K562 (cell line): Measurements from ENCODE around the gene TRMT10B. TPM values are rescaled to one million over a fixed set of nuclear protein-coding genes. Genes with fewer than 3 reads are reported as not detected.

ENCODE experiments used
- CXXC5 ChIP-seq: fragments of 250-450 bp; sonication (Bioruptor Pico); IDR thresholded peaks from 2 replicates; pipeline ENCODE4 v1.8.0; 2022; ENCODE audit warnings: inconsistent platforms, mild to moderate bottlenecking, moderate library complexity
- HOXB6 ChIP-seq: fragments of 250-450 bp; sonication (Bioruptor Pico); IDR thresholded peaks from 2 replicates; pipeline ENCODE4 v1.5.1; 2022; ENCODE audit warnings: mild to moderate bottlenecking, borderline replicate concordance
- PHF8 ChIP-seq: fragments of 200-600 bp; sonication (generic); IDR thresholded peaks from 2 replicates; pipeline ENCODE4 v1.6.1; 2012; ENCODE audit warnings: mixed run types, mild to moderate bottlenecking, inconsistent platforms, low read length, moderate library complexity, borderline replicate concordance
- RBBP5 ChIP-seq: fragments of 200-600 bp; sonication (generic); IDR thresholded peaks from 2 replicates; pipeline ENCODE4 v1.6.1; 2012; ENCODE audit warnings: borderline replicate concordance, mild to moderate bottlenecking, low read length, control low read depth, inconsistent platforms; ENCODE audit not compliant: insufficient read depth, poor library complexity, severe bottlenecking
- SRSF3 ChIP-seq: fragments of 200-400 bp; formaldehyde crosslinking; IDR thresholded peaks from 2 replicates; pipeline ENCODE4 v1.6.1; 2016; ENCODE audit warnings: mild to moderate bottlenecking, low read length, moderate library complexity; ENCODE audit not compliant: insufficient read depth
- TRIM24 ChIP-seq, 2 experiments: fragments of 450-650 bp; IDR thresholded peaks; 2 replicates each; pipeline ENCODE4 v1.6.1; 2016
- polyA plus RNA-seq, 8 experiments: library from polyadenylated mRNA; depleted of rRNA in 4 of 8; stranded (reverse) in 5 of 8; unstranded in 3 of 8; fragments of >200 nt; fragmentation: Nextera tagmentation in 2 of 8; fragmentation: Illumina TruSeq in 1 of 8; extraction: Ambion mirVana in 2 of 8; extraction: Trizol in 1 of 8; gene quantifications; 2 replicates each; pipeline versions ENCODE4 v1.2.1 to v1.2.3, GENCODE V29; 2011 to 2014; ENCODE audit warnings: inconsistent platforms in 1 of 8, missing spikeins in 1 of 8
- total RNA-seq, 7 experiments: library from RNA; depleted of rRNA in 6 of 7; stranded (reverse); fragments of >200 nt in 6 of 7; fragmentation: Illumina TruSeq in 2 of 7; extraction: Trizol in 2 of 7; gene quantifications; 2 replicates each; pipeline versions ENCODE4 v1.2.1 to v1.2.3, GENCODE V29; 2011 to 2021; ENCODE audit warnings: low replicate concordance in 1 of 7
- TF ChIP-seq, protein P1 (sequence below): fragments of 250-450 bp; sonication (Bioruptor Pico); IDR thresholded peaks from 2 replicates; pipeline ENCODE4 v1.4.0; 2020
- TF ChIP-seq, protein P2 (sequence below): sonication (generic); formaldehyde crosslinking; IDR thresholded peaks from 2 replicates; pipeline ENCODE4 v1.8.0; 2022; ENCODE audit warnings: missing genetic modification reagents, mild to moderate bottlenecking, moderate library complexity, borderline replicate concordance

TRMT10B gene
- total and polyA plus RNA-seq, 9 of the 15 experiments (the other 6 are each of a cell fraction or from before 2014, with no cell fraction given), result 2.9 to 13.4 (median 7.0) TPM

DNA sequence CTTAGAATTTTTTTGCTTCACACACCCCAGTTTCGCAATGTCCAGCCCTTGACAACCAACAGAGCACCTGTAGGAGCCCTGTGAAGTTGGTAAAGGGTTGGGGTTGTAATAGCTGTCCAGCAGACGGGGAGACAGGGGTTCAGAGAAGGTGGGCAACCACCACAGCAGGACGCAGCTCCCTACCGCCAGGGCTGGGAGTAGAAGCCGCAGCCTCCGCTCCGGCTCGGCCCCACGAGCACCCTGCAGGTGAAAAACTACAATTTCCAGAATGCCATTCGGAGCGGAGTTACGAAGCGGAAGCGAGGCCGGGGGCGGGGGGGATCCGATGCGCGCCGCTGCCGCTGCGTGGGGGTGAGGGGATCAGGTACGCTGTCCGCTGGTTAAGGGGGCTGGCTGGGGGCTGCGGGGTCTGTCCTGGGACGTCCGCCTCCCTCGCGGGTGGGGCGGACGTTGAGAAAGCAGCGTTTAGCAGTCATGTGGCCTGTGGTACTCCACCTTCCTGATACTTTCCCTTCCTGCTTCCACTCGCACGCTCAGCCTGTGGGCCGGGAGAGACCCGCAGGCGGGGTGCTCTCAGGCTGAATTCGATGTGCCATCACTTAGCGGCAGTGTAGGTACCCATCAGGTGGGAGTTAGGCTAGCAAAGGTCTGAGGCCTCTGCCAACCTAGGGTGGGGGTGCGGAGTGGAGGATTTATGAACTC is at the start of gene TRMT10B (continued):
- TF ChIP-seq RBBP5 (peak; percentile 85), PHF8 (peak; percentile 79), SRSF3 (no peak), CXXC5 (CRISPR knock-in tag) (peak; percentile 75), TRIM24 (IDR thresholded peaks at IDR 0.05) (0 out of 4 replicates have a peak, but pooled peaks have one; percentile 20 to 27), HOXB6 (CRISPR knock-in tag) (no peak)
- TF ChIP-seq, protein P1, sequence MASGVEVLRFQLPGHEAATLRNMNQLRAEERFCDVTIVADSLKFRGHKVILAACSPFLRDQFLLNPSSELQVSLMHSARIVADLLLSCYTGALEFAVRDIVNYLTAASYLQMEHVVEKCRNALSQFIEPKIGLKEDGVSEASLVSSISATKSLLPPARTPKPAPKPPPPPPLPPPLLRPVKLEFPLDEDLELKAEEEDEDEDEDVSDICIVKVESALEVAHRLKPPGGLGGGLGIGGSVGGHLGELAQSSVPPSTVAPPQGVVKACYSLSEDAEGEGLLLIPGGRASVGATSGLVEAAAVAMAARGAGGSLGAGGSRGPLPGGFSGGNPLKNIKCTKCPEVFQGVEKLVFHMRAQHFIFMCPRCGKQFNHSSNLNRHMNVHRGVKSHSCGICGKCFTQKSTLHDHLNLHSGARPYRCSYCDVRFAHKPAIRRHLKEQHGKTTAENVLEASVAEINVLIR, result no peak
- TF ChIP-seq, protein P2, sequence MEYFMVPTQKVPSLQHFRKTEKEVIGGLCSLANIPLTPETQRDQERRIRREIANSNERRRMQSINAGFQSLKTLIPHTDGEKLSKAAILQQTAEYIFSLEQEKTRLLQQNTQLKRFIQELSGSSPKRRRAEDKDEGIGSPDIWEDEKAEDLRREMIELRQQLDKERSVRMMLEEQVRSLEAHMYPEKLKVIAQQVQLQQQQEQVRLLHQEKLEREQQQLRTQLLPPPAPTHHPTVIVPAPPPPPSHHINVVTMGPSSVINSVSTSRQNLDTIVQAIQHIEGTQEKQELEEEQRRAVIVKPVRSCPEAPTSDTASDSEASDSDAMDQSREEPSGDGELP, result peak; percentile 60; the same call in 1 of the 2 replicates
